ENCODE results near the gene TMEM253.

- TF ChIP-seq CTCF (conservative IDR thresholded peaks at IDR 0.05; ENCODE audit: low read depth, low read length) (no peak), EZH2 (IDR thresholded peaks at IDR 0.05; ENCODE audit: borderline replicate concordance, low read depth, low read length, poor library complexity, severe bottlenecking) (no peak)
Observed at GRCh38 chr14:21113369-21113768, 12.5 kb downstream of the TMEM253 start.

Data from A673 (cell line).